Measurements from ENCODE around the gene MFSD6L.

Gene MFSD6L

DNA sequence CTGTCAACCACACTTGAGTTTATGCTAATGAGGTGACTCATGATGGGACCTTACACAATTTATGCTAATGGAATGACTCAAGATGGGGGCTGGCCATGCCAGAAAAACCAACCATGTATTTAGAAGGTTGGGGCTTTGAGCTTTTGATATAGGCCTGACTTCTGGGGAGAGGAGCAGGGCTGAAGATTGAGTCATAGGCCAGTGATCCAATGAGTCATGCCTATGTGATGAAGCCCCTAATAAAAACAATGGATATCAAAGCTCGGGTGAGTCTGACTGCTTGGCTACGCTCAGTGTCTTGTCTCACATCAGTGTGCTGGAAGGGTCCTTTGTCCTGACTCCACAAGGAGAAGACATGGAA lies 7.3 kb downstream of the MFSD6L start:
- TF ChIP-seq, protein P1, sequence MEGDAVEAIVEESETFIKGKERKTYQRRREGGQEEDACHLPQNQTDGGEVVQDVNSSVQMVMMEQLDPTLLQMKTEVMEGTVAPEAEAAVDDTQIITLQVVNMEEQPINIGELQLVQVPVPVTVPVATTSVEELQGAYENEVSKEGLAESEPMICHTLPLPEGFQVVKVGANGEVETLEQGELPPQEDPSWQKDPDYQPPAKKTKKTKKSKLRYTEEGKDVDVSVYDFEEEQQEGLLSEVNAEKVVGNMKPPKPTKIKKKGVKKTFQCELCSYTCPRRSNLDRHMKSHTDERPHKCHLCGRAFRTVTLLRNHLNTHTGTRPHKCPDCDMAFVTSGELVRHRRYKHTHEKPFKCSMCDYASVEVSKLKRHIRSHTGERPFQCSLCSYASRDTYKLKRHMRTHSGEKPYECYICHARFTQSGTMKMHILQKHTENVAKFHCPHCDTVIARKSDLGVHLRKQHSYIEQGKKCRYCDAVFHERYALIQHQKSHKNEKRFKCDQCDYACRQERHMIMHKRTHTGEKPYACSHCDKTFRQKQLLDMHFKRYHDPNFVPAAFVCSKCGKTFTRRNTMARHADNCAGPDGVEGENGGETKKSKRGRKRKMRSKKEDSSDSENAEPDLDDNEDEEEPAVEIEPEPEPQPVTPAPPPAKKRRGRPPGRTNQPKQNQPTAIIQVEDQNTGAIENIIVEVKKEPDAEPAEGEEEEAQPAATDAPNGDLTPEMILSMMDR (IDR thresholded peaks at IDR 0.05; ENCODE audit: insufficient read depth, low read depth, low read length, missing control alignments), result no peak
- no peak overlapping the region for H3K4me3 ChIP-seq (ENCODE audit: low read length)
- DNase-seq (ENCODE audit: low read depth), result peak; percentile 55

DNA sequence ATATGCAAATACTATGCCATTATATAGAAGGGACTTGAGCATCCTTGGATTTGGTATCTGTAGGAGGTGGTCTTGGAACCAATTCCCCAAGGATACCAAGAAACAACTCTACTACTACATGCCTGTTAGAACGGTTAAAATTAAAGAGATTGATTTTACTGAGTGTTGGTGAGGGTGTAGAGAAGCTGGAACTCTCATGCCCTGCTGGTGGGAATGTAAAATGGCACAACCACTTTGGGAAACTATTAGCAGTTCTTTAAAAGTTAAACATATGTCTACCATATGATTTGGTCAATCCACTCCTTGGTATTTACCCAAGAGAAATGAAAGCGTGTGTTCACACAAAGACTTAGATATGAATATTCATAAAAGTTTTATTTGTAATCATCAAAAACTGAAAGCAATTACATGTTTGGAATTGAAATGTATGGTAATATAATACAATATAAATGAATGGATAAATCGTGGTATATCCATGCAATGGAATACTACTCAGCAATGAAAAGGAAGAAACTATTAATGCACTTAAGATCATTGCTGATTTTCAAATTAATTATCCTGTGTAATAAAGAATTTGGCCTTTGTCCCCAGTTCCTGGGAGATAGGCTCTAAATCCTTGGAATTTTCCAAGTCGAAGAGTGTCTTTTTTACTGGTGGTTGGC lies 7.8 kb downstream of the MFSD6L start:
- H3K4me3 ChIP-seq (ENCODE audit: low read length), result no peak overlapping the region
- no peak for DNase-seq (ENCODE audit: low read depth)
- TF ChIP-seq, protein P1 (IDR thresholded peaks at IDR 0.05; ENCODE audit: insufficient read depth, low read depth, low read length, missing control alignments), result peak; percentile 17

DNA sequence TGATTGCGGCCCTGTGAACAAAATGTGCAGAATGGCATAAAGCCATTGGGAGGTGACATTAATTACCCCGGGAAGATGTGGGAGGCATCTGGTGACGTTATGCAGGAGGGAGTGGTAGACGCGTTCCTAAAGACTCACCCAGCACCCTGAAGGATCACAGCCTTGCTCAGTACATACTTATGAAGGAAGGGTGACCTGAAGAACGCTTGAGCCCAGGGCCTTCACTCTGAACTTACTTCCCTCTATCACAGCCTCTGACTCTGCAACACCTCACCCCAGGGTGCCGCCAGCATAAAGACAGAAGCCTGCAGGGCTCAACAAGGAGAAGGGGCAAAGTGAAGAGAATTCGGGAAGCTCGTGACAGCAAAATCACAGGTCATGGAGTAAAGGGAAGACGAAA lies 9.4 kb downstream of the MFSD6L start:
- no peak overlapping the region for H3K4me3 ChIP-seq (ENCODE audit: low read length)
- TF ChIP-seq, protein P1 (IDR thresholded peaks at IDR 0.05; ENCODE audit: insufficient read depth, low read depth, low read length, missing control alignments), result no peak
- DNase-seq (ENCODE audit: low read depth), result no peak

DNA sequence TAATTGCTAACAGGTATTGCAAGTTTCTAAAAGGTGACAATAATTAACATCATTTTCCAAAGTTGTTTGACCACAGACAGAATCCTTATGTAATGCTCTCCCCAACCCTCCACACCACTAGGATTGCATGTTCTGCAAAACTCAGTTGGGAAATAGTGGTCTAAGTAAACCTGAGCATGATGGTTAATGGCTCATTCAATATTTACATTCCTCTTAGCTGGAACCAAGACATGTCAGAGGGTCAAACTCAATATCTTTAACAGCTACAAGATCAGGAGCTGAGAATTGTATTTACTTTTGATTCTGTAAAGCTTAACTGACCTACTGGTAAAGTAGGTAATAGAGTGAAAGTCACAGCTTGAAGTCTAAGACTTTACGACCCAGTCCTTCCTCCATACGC lies 10.2 kb downstream of the MFSD6L start:
- TF ChIP-seq, protein P1 (IDR thresholded peaks at IDR 0.05; ENCODE audit: insufficient read depth, low read depth, low read length, missing control alignments), result no peak
- no peak for DNase-seq (ENCODE audit: low read depth)
- no peak overlapping the region for H3K4me3 ChIP-seq (ENCODE audit: low read length)

DNA sequence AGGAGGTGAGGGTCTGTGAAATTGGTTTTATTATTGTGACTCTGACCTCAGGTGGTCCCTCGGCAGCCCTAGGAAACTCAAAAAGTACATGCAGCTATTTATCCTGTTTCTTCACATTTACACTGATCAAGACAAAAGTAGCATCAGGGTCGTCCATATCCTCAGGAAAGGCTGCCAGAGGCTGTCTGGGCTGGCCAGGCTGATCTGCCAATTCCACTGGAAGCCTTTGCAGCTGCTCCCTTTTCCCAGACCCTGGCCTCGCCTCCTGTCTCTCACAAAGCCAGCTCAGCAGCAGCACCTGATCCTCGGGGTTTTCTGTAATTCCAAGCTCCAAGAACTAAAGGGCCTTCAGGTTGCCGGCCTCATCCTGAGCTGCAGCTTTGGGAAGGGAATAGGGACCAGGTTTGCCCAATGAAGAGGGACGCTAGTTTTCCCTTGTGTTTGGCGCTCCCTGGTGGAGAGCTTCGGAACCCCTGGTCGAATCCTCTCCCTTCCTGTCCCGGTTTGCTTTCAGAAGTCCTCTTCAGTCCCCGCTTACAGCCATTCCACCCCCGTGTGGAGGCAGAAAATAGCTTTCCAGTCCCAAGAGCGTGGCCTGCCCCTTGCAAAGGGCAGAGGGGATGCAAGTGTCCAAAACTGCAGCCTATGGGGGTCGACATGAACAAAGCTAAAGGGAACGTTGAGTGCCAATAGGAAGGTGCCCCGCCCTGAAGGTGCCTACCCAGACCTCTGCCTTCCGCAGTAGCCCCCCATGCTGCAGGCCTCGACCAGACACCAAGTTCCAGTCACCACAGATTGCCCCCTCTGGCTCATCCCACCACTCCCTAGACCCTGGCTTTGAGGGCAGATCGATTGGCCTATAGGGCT lies 13.4 kb downstream of the MFSD6L start:
- H3K4me3 ChIP-seq (ENCODE audit: low read length), result no peak overlapping the region
- DNase-seq (ENCODE audit: low read depth), result peak; percentile 69
- TF ChIP-seq, protein P1 (IDR thresholded peaks at IDR 0.05; ENCODE audit: insufficient read depth, low read depth, low read length, missing control alignments), result peak; percentile 90

DNA sequence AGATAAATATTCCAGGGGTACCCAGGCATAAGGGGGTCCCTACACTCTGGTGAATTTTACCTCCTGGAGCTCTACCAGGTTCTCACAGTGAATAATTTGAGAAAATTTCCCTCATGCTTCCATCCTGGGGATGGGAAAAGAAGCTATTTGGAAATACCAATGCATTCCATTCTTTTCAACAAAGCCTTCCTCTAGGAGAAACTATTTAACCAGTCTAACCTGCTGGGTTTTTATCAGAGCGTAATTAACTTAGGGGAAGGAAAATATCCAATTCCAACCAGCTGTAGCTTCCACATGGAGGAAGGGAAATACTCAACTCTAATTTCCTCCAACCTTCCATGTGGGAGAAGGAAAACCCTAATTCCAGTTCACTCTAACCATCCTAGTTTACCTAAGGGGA lies 17.0 kb downstream of the MFSD6L start:
- no peak overlapping the region for H3K4me3 ChIP-seq (ENCODE audit: low read length)
- TF ChIP-seq, protein P1 (IDR thresholded peaks at IDR 0.05; ENCODE audit: insufficient read depth, low read depth, low read length, missing control alignments), result no peak
- DNase-seq (ENCODE audit: low read depth), result peak; percentile 29
